Keratinocyte (primary cell): ENCODE results near the gene E2F6. TPM values are rescaled to one million over a fixed set of nuclear protein-coding genes. Genes with fewer than 3 reads are reported as not detected.

ENCODE experiments used
- DNase-seq: peaks from one replicate; pipeline ENCODE4 v3.0.0-alpha.2; 2011; ENCODE audit warnings: low read depth, missing footprints, low spot score
- FAIRE-seq: peaks from 2 replicates; lab custom pipeline; 2011; peaks lifted over from hg19 to GRCh38; lab: Jason Lieb, UNC
- H2AFZ ChIP-seq: 2 replicates; pipeline ENCODE4 v1.6.0; 2012; ENCODE audit warnings: low read length, control low read depth, inconsistent platforms; ENCODE audit not compliant: control insufficient read depth
- H3K27ac ChIP-seq: 2 replicates; pipeline ENCODE4 v1.5.1; 2011; ENCODE audit warnings: low read length; ENCODE audit not compliant: control insufficient read depth, insufficient read depth
- H3K27me3 ChIP-seq: 3 replicates; pipeline ENCODE4 v1.6.0; 2011; ENCODE audit warnings: low read length; ENCODE audit not compliant: control insufficient read depth, insufficient read depth; ENCODE audit errors: extremely low read depth
- H3K36me3 ChIP-seq, 2 experiments: 2 replicates in 1 of 2; 3 replicates in 1 of 2; pipeline ENCODE4 v1.5.1; 2011; ENCODE audit warnings: low read length in 2 of 2, mild to moderate bottlenecking in 1 of 2; ENCODE audit not compliant: control insufficient read depth in 2 of 2, insufficient read depth in 2 of 2; ENCODE audit errors: extremely low read depth in 1 of 2
- H3K4me1 ChIP-seq: 3 replicates; pipeline ENCODE4 v1.5.1; 2011; ENCODE audit warnings: low read length; ENCODE audit not compliant: control insufficient read depth, insufficient read depth; ENCODE audit errors: extremely low read depth
- H3K4me2 ChIP-seq: 3 replicates; pipeline ENCODE4 v1.6.0; 2011; ENCODE audit warnings: low read depth, low read length; ENCODE audit not compliant: control insufficient read depth, insufficient read depth; ENCODE audit errors: extremely low read depth
- H3K4me3 ChIP-seq, 3 experiments: fragments of 200-600 bp in 1 of 3; sonication (generic) in 1 of 3; 2 replicates in 2 of 3; 3 replicates in 1 of 3; pipeline ENCODE4 v1.5.1; 2011 to 2016; ENCODE audit warnings: low read length in 3 of 3, mild to moderate bottlenecking in 3 of 3, control low read depth in 2 of 3, inconsistent platforms in 1 of 3, low read depth in 1 of 3, mixed read lengths in 1 of 3, mixed run types in 1 of 3, moderate library complexity in 1 of 3; ENCODE audit not compliant: control insufficient read depth in 2 of 3, insufficient read depth in 2 of 3; ENCODE audit errors: extremely low read depth in 1 of 3
- H3K79me2 ChIP-seq: 2 replicates; pipeline ENCODE4 v1.6.0; 2012; ENCODE audit warnings: low read length; ENCODE audit not compliant: control insufficient read depth, insufficient read depth
- H3K9ac ChIP-seq: 3 replicates; pipeline ENCODE4 v1.6.0; 2011; ENCODE audit warnings: low read length; ENCODE audit not compliant: control insufficient read depth, insufficient read depth; ENCODE audit errors: extremely low read depth
- H3K9me1 ChIP-seq: 3 replicates; pipeline ENCODE4 v1.6.0; 2011; ENCODE audit warnings: low read length; ENCODE audit not compliant: control insufficient read depth, insufficient read depth; ENCODE audit errors: extremely low read depth
- H3K9me3 ChIP-seq: 2 replicates; pipeline ENCODE4 v1.5.1; 2012; ENCODE audit warnings: low read depth, low read length; ENCODE audit not compliant: control insufficient read depth
- H4K20me1 ChIP-seq: 3 replicates; pipeline ENCODE4 v1.6.0; 2011; ENCODE audit warnings: low read length; ENCODE audit not compliant: control insufficient read depth, insufficient read depth; ENCODE audit errors: extremely low read depth
- CTCF ChIP-seq, 3 experiments: IDR thresholded peaks in 1 of 3; conservative IDR thresholded peaks in 1 of 3; optimal IDR thresholded peaks in 1 of 3; 2 replicates in 2 of 3; 3 replicates in 1 of 3; pipeline versions ENCODE3 to v1.5.1; 2011; ENCODE audit warnings: low read length in 3 of 3, mild to moderate bottlenecking in 3 of 3, moderate library complexity in 2 of 3, control low read depth in 1 of 3, inconsistent platforms in 1 of 3; ENCODE audit not compliant: insufficient read depth in 2 of 3; ENCODE audit errors: extremely low read depth in 1 of 3
- EZH2 ChIP-seq: IDR thresholded peaks from one replicate; pipeline ENCODE4 v1.6.1; 2012; ENCODE audit warnings: inconsistent platforms, mild to moderate bottlenecking, low read length, moderate library complexity
- dilution Hi-C: fragments of 300-500 bp; cut with MboI; formaldehyde crosslinking; loops from one replicate; pipeline ENCODE4 v1.7.0; 2020; ENCODE audit warnings: low sequenced_read_pairs; ENCODE audit not compliant: extremely low pct_ligation_motif_present
- polyA plus RNA-seq, 5 experiments: library from polyadenylated mRNA; depleted of rRNA in 3 of 5; stranded (reverse) in 3 of 5; stranded (forward) in 1 of 5; unstranded in 1 of 5; fragments of >200 nt; gene quantifications; 1 replicate in 1 of 5; 2 replicates in 3 of 5; 3 replicates in 1 of 5; pipeline versions ENCODE4 v1.2.1 to v1.2.3, GENCODE V29; 2011 to 2012; ENCODE audit warnings: missing spikeins in 2 of 5, low read depth in 1 of 5, low replicate concordance in 1 of 5

The E2F6 gene
- polyA plus RNA-seq, 1 donor (not counting 4 experiments of a cell fraction or from before 2014, with no cell fraction given): 13.8 TPM

DNA sequence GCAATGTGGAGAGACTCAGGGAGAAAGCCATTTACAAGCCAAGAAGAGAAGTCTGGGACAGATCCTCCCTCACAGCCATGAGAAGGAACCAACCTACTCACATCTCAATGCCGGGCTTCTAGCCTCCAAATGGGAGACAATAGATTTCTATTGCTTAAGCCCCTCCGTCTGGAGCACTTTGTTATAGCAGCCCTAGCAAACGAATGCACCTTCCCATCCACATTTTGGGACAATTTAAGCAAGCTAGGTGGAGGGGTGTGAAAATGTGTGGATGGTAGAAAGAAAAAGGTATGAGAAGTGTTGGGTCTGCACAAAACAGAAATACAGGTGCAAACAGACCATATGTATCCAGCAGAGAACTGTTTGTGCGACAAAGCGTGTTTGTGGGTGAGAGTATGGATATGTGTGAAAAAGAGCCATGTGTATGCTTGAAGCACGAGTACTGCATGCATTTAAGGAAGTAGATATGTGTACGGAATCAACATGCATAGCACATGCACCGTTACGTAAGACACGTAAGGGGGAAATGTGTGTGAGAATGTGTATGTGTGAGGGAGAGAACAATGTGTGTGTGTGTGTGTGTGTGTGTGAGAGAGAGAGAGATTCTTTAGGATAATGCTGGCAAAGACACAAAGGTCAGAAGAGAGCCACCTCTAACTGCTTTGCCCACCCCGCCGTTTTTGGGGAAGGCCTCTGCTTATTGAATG, 13.1 kb upstream of the E2F6 start:
- Histone ChIP-seq H3K27ac (no peak overlapping the region), H3K4me1 (no peaks in the 10 kb centered on the region), H3K27me3 (peaks cover 44% of the 10 kb centered on the region), H3K4me3 (no peak overlapping the region), H3K9me1 (no peaks in the 10 kb centered on the region), H4K20me1 (no peaks in the 10 kb centered on the region), H3K36me3 (no peaks in the 10 kb centered on the region), H3K79me2 (no peaks in the 10 kb centered on the region), H2AFZ (no peak overlapping the region), H3K9me3 (no peaks in the 10 kb centered on the region), H3K4me2 (no peak overlapping the region), H3K9ac (no peak overlapping the region)
- dilution Hi-C loops: no loop called here
- DNase-seq (no peak), FAIRE-seq (no peak)
- TF ChIP-seq CTCF (optimal IDR thresholded peaks at IDR 0.05 in 1 of 3, IDR thresholded peaks at IDR 0.05 in 1 of 3, conservative IDR thresholded peaks at IDR 0.05 in 1 of 3; ENCODE audit: extremely low read depth in 1 of 3, insufficient read depth in 2 of 3, low read length in 3 of 3): no peak
- TF ChIP-seq EZH2: no peak

GRCh38 chr2:11477994-11478393, 12.0 kb upstream of the E2F6 start:
- DNase-seq (peak; percentile 50), FAIRE-seq (peak; percentile 32)
- H4K20me1 ChIP-seq: no peaks in the 10 kb centered on the region
- H3K4me3 ChIP-seq: no peak overlapping the region
- no peaks in the 10 kb centered on the region for H3K4me1 ChIP-seq
- H2AFZ ChIP-seq: no peak overlapping the region
- H3K4me2 ChIP-seq: no peak overlapping the region
- dilution Hi-C loops: no loop called here
- H3K79me2 ChIP-seq: no peaks in the 10 kb centered on the region
- H3K9me3 ChIP-seq: no peaks in the 10 kb centered on the region
- no peaks in the 10 kb centered on the region for H3K36me3 ChIP-seq
- H3K27me3 ChIP-seq: peaks cover 35% of the 10 kb centered on the region
- TF ChIP-seq EZH2 (peak; percentile 44), CTCF (optimal IDR thresholded peaks at IDR 0.05 in 1 of 3, IDR thresholded peaks at IDR 0.05 in 1 of 3, conservative IDR thresholded peaks at IDR 0.05 in 1 of 3; ENCODE audit: extremely low read depth in 1 of 3, insufficient read depth in 2 of 3, low read length in 3 of 3) (peak; percentile 69 to 86 (median 71))
- no peak overlapping the region for H3K9ac ChIP-seq
- H3K27ac ChIP-seq: no peak overlapping the region
- H3K9me1 ChIP-seq: no peaks in the 10 kb centered on the region
